Measurements from ENCODE around the gene CMTM2.
"Not testable (repeated sequence)": the region's sequence is repeated elsewhere in the genome, so short reads cannot be mapped to it uniquely, and the experiment has no call there.

Gene CMTM2

DNA sequence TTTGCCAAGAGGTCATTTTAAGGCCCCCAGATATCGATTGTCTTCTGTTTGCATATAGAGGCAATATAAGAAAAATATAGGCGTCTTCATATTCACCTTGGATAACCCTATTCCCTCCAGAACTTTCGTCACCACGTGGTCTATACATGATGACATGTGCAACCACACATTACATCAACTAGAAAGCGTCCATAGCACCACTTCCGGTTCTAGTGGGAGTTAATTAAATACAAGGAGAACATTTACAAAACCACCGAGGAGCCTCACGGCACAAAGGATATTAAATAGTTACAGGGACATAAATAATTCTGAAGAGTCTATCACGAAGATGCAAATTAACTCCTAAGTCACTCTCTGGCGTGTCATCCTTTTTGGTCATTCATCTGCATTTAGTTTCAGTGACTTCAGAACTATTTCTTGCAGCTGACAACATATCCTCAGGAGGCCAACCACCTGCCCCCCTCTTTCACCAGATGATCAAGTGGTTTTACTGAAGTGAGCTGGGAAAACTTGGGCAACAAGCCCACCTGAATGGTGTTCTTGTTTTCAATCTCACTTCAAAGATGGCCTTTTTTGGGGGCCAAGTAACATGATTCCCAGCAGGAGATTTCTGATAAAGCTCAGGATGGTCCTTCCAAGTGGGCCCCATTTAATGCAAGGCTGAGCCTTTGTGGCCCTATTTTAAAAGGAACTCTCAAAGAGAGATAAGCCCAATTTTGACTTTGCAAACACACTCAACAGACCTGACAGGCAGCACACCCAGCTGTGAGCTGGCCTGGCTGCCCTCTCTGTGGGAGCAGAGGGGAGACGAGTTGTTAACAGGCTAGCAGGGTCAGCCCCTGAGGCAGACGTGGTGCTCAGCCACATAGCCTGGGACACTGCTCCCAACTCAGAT lies 40.5 kb downstream of the CMTM2 start:
- Histone ChIP-seq H3K9me3 (ENCODE audit: severe bottlenecking) (no peaks in the 10 kb centered on the region), H3K27ac (ENCODE audit: poor library complexity, severe bottlenecking) (peak overlapping the region; percentile 84), H3K27me3 (ENCODE audit: insufficient read depth, poor library complexity, severe bottlenecking) (no peaks in the 10 kb centered on the region), H3K36me3 (ENCODE audit: low read depth) (peaks cover 46% of the 10 kb centered on the region), H3K4me1 (ENCODE audit: insufficient read depth, poor library complexity, severe bottlenecking) (peaks cover 25% of the 10 kb centered on the region), H3K4me3 (ENCODE audit: severe bottlenecking) (no peak overlapping the region)
- ATAC-seq (ENCODE audit: low read depth) (no peak), DNase-seq (ENCODE audit: low spot score) (no peak)
- TF ChIP-seq, protein P1, sequence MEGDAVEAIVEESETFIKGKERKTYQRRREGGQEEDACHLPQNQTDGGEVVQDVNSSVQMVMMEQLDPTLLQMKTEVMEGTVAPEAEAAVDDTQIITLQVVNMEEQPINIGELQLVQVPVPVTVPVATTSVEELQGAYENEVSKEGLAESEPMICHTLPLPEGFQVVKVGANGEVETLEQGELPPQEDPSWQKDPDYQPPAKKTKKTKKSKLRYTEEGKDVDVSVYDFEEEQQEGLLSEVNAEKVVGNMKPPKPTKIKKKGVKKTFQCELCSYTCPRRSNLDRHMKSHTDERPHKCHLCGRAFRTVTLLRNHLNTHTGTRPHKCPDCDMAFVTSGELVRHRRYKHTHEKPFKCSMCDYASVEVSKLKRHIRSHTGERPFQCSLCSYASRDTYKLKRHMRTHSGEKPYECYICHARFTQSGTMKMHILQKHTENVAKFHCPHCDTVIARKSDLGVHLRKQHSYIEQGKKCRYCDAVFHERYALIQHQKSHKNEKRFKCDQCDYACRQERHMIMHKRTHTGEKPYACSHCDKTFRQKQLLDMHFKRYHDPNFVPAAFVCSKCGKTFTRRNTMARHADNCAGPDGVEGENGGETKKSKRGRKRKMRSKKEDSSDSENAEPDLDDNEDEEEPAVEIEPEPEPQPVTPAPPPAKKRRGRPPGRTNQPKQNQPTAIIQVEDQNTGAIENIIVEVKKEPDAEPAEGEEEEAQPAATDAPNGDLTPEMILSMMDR (IDR thresholded peaks at IDR 0.05; ENCODE audit: poor library complexity, severe bottlenecking) = no peak

DNA sequence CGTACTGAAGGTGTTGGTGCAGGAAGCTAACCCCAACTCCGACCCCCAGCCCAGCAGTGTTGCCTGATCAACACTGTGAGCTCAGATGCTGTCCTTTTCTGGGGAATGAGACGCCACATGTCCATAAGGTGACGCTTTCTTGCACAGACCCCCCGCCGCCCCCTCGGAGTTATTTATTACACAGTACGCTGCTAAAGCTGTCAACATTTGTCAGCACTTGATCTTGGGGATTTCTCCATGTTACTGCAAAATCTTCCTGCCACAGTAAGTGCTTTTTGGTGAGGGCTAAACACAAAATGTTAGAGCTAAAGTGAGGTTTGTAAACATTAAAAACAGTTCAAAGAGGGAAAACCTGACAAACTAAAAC lies 41.1 kb downstream of the CMTM2 start:
- Histone ChIP-seq H3K27me3 (ENCODE audit: insufficient read depth, poor library complexity, severe bottlenecking) (no peaks in the 10 kb centered on the region), H3K9me3 (ENCODE audit: severe bottlenecking) (no peaks in the 10 kb centered on the region), H3K4me3 (ENCODE audit: severe bottlenecking) (no peak overlapping the region), H3K36me3 (ENCODE audit: low read depth) (peaks cover 43% of the 10 kb centered on the region), H3K27ac (ENCODE audit: poor library complexity, severe bottlenecking) (no peak overlapping the region), H3K4me1 (ENCODE audit: insufficient read depth, poor library complexity, severe bottlenecking) (peaks cover 25% of the 10 kb centered on the region)
- TF ChIP-seq, protein P1 (IDR thresholded peaks at IDR 0.05; ENCODE audit: poor library complexity, severe bottlenecking) = no peak
- ATAC-seq (ENCODE audit: low read depth) = no peak
- no peak for DNase-seq (ENCODE audit: low spot score)

DNA sequence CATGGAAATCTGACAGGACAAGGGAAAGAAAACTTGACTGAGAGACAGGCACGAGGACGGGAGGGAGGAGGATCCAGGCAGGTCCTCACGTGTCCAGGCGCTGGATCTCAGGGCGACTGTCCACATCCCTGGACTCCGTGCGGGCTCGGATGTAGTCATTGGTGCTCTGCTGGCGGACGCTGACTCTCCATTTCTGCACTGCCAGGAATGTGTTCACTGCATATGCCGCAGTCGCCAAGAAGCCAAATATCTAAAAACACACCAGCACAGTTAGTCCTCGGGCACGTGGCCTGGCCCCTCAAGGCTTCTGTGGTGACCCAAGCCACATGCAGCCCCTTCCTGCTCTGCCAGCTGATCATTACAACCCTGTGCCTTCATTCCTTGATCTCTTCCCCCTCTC lies 42.7 kb downstream of the CMTM2 start:
- Histone ChIP-seq H3K9me3 (ENCODE audit: severe bottlenecking) (no peaks in the 10 kb centered on the region), H3K27me3 (ENCODE audit: insufficient read depth, poor library complexity, severe bottlenecking) (no peaks in the 10 kb centered on the region), H3K4me1 (ENCODE audit: insufficient read depth, poor library complexity, severe bottlenecking) (peaks cover 25% of the 10 kb centered on the region), H3K27ac (ENCODE audit: poor library complexity, severe bottlenecking) (no peak overlapping the region), H3K36me3 (ENCODE audit: low read depth) (peaks cover 34% of the 10 kb centered on the region), H3K4me3 (ENCODE audit: severe bottlenecking) (no peak overlapping the region)
- ATAC-seq (ENCODE audit: low read depth) (no peak), DNase-seq (ENCODE audit: low spot score) (no peak)
- TF ChIP-seq, protein P1 (IDR thresholded peaks at IDR 0.05; ENCODE audit: poor library complexity, severe bottlenecking) = no peak

DNA sequence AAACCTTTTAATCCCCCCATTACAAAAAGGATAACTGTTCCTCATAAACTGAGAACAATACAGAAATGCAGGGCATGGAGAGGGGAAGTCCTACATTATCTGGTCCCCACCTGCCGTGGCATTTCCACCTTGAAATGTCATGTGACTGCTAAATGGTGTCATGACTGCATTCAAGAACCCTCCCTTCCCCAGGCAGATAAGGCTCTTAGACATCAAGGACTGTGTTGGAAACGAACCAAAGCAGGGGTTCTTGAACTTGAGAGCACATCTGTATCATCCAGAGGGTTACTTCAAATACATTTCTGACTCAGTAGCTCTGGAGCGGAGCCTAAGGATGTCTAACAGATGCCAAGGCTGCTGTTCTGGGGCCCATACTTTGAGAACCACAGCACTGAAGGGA lies 43.6 kb downstream of the CMTM2 start:
- DNase-seq (ENCODE audit: low spot score) (no peak), ATAC-seq (ENCODE audit: low read depth) (no peak)
- Histone ChIP-seq H3K27me3 (ENCODE audit: insufficient read depth, poor library complexity, severe bottlenecking) (no peaks in the 10 kb centered on the region), H3K9me3 (ENCODE audit: severe bottlenecking) (no peaks in the 10 kb centered on the region), H3K4me3 (ENCODE audit: severe bottlenecking) (no peak overlapping the region), H3K4me1 (ENCODE audit: insufficient read depth, poor library complexity, severe bottlenecking) (peaks cover 21% of the 10 kb centered on the region), H3K36me3 (ENCODE audit: low read depth) (peaks cover 31% of the 10 kb centered on the region), H3K27ac (ENCODE audit: poor library complexity, severe bottlenecking) (no peak overlapping the region)
- TF ChIP-seq, protein P1 (IDR thresholded peaks at IDR 0.05; ENCODE audit: poor library complexity, severe bottlenecking) = no peak

DNA sequence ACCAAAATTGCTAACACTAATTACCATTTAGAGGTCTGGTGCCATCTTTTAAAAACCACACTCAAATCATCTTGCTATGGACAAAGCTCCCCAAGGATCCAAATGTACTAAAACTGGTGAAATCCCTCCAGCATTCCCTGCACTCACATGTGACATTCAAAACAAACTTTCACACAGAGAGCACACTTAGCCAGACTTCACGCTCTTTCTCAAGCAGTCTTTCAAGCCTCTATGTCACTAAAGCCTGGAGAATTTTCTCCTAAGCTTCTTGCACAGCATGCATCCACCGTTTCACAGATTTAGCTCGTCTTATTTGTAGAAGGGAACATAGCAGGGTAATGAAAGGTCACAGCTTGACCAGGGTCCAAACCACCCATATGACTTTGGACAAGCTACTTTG lies 44.5 kb downstream of the CMTM2 start:
- ATAC-seq (ENCODE audit: low read depth) (no peak), DNase-seq (ENCODE audit: low spot score) (no peak)
- TF ChIP-seq, protein P1 (IDR thresholded peaks at IDR 0.05; ENCODE audit: poor library complexity, severe bottlenecking) = no peak
- H3K9me3 ChIP-seq (ENCODE audit: severe bottlenecking) = no peaks in the 10 kb centered on the region
- peaks cover 13% of the 10 kb centered on the region for H3K4me1 ChIP-seq (ENCODE audit: insufficient read depth, poor library complexity, severe bottlenecking)
- peaks cover 30% of the 10 kb centered on the region for H3K36me3 ChIP-seq (ENCODE audit: low read depth)
- H3K4me3 ChIP-seq (ENCODE audit: severe bottlenecking) = no peak overlapping the region
- H3K27me3 ChIP-seq (ENCODE audit: insufficient read depth, poor library complexity, severe bottlenecking) = no peaks in the 10 kb centered on the region
- H3K27ac ChIP-seq (ENCODE audit: poor library complexity, severe bottlenecking) = no peak overlapping the region

DNA sequence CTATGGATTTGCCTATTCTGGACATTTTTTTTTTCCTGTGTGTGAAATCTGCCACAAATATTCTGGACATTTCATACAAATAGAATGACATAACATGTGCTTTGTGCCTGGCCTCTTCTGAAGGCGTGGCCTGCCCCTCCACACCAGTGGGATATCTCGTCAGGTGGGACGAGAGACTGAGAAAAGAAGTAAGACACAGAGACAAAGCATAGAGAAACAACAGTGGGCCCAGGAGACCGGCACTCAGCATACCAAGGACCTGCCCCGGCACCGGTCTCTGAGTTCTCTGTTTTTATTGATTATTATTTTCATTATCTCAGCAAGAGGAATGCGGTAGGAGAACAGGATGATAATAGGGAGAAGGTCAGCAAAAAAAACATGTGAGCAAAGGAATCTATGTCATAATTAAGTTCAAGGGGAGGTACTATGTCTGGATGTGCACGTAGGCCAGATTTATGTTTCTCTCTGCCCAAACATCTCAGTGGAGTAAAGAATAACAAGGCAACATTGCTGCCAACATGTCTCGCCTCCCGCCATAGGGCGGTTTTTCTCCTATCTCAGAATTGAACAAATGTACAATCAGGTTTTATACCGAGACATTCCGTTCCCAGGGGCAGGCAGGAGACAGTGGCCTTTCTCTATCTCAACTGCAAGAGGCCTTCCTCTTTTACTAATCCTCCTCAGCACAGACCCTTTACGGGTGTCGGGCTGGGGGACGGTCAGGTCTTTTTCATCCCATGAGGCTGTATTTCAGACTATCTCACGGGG lies 48.5 kb downstream of the CMTM2 start:
- not testable (repeated sequence) for H3K27me3 ChIP-seq (ENCODE audit: insufficient read depth, poor library complexity, severe bottlenecking); H3K27ac ChIP-seq (ENCODE audit: poor library complexity, severe bottlenecking); H3K4me3 ChIP-seq (ENCODE audit: severe bottlenecking); DNase-seq (ENCODE audit: low spot score); H3K4me1 ChIP-seq (ENCODE audit: insufficient read depth, poor library complexity, severe bottlenecking); H3K9me3 ChIP-seq (ENCODE audit: severe bottlenecking); ATAC-seq (ENCODE audit: low read depth)
- peaks cover 11% of the 10 kb centered on the region for H3K36me3 ChIP-seq (ENCODE audit: low read depth)
